GDM1 (cell line): ENCODE measurements around the gene CADM2.

Experiments used
- DNase-seq: peaks from one replicate; lab custom pipeline; 2025; lab: John Stamatoyannopoulos, UW

CADM2 gene

DNA sequence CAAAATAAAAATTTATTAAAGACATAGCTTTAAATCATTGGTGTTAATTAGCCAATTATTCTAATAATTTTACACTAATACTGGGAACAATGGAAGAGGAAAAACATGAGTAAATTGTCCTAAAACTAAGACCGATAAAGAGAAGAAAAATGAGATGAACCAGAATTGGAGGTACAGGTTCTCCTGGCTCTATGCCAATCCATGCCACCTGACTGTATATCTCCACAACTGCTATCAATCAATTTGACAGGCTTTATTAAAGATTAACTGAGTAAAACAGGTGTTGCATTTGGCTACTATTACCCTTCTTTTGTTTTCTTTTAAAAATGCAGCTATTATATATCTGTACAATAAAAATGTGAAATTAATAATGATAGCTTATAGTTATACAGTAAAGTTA lies 850.0 kb downstream of the CADM2 start:
- no peak for DNase-seq

DNA sequence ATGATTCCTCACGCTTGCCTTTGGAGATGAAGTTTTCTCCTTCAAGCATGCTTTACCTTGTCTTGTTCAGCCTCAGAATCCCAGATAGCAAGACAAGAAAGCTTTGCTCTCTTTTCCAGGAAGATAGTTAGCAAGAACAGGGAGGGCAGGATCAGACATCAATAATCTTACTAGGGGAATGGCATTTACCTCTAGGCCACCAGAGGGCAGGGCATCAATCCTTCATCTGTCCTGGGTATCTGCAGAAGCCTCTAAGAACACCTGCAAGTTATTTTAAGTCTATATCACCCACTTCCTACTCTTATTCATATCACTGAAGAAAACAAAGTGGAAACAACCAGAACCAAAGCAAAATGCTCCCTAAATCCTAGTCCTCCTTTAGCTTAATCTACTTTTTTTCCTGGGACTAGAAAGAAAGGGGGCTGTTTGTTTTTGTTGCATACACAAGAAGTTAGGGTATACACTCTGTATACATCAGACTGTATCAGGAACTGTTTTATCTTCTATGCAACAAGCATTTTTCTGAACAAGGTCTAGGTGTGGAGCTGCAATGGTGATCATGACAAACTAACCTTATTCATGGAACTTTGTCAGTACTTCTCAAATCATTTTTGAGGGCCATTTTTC lies 862.5 kb downstream of the CADM2 start:
- no peak for DNase-seq

- DNase-seq, result no peak
These were observed 877.2 kb downstream of the CADM2 start for GRCh38 chr3:85835857-85836440.

GRCh38 chr3:85837402-85837801 lies 878.6 kb downstream of the CADM2 start:
- no peak for DNase-seq

GRCh38 chr3:85838921-85839320 lies 880.1 kb downstream of the CADM2 start:
- no peak for DNase-seq

DNA sequence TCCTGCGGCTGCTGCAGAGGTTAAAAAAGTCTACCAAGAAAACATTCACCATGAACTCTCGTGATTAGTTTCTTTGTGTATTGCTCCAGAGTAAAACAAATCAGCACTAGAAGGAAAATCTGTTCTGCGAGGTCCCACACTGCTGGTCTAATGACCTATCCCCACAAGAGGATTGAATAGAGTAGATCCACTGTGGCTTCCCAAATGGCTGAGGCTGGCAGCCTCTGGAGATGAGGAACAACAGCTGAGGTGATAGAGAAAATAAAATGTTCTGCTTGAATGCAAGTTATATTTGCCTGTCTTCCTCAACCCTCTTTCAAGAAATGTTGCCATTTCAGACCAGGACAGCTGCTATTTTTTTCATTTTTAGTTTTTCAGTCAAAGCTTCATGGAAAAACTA lies 883.3 kb downstream of the CADM2 start:
- no peak for DNase-seq

- DNase-seq, result no peak
These were observed 888.2 kb downstream of the CADM2 start for GRCh38 chr3:85846940-85847339.

GRCh38 chr3:85851071-85851470 lies 892.3 kb downstream of the CADM2 start:
- DNase-seq, result no peak

DNA sequence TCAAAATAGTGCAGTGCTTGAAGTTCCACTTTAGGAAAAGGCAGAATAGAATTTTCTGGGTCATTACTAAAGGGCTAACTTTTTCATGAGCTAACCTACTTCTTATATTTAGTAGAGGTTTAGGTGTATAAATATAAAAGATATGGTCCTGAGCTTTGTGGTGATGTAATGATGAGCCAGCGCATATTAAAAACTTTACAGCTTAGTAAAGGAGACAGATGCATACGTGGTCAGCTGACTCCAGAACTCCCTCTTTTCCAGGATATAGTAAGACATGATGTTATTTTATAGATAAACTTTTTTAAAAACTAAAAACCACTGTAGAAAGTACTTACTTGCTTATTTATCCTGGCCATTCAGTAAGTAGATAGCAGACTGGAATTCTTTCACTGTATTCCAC lies 895.0 kb downstream of the CADM2 start:
- no peak for DNase-seq

- no peak for DNase-seq
These were observed 904.2 kb downstream of the CADM2 start for GRCh38 chr3:85862893-85863455.

DNA sequence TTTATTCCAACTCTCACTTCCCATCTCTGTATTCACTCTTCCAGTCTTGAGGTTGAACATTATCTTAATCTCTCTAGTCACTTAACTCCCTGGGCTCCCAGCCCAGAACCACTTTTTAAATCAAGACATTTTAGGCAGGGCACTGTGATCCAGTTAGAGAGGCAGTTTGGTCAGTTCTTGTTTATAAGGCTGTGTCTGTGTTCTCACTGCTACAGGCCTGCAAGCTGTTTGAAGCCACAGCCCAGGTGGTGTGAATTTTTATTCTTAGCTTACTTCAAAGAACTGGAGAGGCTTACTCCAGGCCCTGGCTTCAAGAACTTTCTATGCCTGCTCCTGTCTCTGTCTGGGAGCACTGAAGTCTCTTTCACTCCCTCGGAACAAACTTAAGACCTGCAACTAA lies 906.1 kb downstream of the CADM2 start:
- no peak for DNase-seq

GRCh38 chr3:85867072-85867471 lies 908.3 kb downstream of the CADM2 start:
- no peak for DNase-seq

- DNase-seq, result no peak
These were observed 916.8 kb downstream of the CADM2 start for GRCh38 chr3:85875589-85875988.

DNA sequence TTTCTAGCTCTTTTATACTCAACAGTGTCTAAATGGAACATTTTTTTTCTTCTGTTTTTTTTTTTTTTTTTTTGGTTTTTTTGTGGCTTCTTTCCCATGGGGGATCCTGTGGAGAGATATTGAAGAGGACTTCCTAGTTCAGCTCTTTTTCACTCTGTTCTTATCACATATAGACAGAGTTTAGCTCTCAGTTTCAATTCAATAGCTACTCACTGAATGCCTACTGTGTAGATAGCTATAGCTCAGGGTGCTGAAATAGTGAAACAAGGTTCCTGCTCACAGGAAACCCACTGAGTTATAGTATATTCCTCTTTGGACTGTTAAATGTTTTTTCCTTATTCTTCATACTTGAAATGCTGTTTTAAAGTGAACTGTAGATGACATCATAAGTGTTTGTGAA lies 918.8 kb downstream of the CADM2 start:
- no peak for DNase-seq

GRCh38 chr3:85881833-85882393 lies 923.1 kb downstream of the CADM2 start:
- DNase-seq, result no peak

DNA sequence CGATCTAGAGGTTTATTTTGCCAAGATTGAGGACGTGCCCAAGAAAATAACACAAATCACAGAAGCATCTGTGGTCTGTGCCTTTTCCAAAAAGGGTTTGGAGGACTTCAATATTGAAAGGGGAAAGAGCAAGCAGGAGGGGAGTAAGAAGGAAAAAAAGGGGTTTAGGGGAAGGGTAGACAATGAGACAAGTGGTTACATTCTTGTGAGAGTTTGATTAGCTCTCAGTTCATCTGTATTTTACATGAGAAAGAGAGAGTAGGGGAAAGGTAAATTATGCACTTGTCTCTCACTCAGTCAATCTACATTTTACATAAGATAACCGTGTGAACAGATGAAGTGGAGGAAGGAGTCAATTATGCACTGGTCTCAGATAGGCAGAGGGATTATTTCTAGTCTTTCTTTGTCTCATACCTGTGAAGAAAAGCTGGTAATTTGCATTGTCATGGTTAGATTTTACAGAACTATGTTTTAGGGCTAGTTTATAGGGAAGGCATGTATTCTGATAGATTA lies 931.3 kb downstream of the CADM2 start:
- DNase-seq, result no peak

- no peak for DNase-seq
These were observed 944.6 kb downstream of the CADM2 start for GRCh38 chr3:85903434-85903833.

- no peak for DNase-seq
These were observed 954.2 kb downstream of the CADM2 start for GRCh38 chr3:85912980-85913379.

GRCh38 chr3:85922374-85922773 lies 963.6 kb downstream of the CADM2 start:
- DNase-seq, result no peak

DNA sequence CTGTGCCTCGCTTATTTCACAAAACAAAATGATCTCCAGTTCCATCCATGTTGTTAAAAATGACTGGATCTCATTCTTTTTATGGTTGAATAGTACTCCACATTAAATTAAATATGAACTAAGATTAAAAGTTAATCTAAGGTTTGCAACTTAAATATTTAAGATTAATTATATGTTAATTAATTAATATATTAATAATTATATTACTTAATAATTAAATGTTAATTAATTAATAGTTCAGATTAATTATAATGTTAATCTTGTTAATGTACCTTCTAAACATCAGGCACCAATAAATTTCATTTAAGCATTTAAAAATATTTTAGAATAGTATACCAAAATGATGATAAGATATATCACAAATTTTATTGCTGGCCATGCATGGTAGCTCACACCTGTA lies 971.9 kb downstream of the CADM2 start:
- DNase-seq, result no peak

DNA sequence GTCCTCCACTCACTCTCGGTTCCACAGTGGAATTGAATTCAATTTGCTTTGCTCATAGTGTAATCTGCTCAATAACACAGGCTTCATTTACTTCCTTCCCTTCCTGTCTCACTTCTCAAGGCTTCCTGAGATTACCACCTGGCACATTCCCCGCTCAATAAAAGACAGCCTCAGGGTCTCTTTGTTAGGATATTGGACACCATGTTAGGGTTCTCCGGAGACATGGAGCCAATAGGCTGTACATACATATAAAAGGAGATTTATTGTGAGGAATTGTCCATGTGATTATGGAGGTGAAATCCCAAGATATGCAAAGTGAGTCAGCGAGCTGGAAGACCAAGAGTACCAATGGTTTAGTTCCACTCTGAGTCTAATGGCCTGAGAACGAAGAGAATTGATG lies 974.5 kb downstream of the CADM2 start:
- DNase-seq, result no peak

GRCh38 chr3:85935171-85935570 lies 976.4 kb downstream of the CADM2 start:
- no peak for DNase-seq

DNA sequence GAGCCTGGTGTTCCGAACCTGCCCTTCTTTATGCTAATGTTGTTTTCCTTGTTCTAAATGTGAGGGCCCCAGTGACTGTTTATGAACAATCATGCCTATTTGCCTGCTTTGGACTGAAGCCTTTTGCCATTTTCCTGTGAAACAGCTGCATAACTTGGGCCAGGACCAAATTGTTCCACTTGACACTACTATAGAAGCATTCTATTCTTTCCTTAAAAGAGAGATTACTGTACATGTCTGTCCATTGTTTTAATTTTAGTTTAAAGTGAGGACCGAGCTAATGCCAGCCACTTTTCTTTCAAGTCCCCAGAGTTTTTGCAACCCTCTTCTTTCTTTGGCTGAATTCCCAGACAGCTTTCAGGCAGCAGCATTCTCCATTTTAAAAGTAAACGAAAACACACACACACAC lies 980.3 kb downstream of the CADM2 start:
- DNase-seq, result no peak
